T-helper 2 cell treated with Interferon-gamma antibody and Interleukin-4, amounts not matched to agents 5 μg/mL and 100 μg/mL, for 36 hours (primary cell): ENCODE measurements around the gene UBE2K.
"Not testable (repeated sequence)": the region's sequence is repeated elsewhere in the genome, so short reads cannot be mapped to it uniquely, and the experiment has no call there.

Experiments
- DNase-seq: peaks from one replicate; pipeline ENCODE4 v3.0.0; 2021; ENCODE audit warnings: low spot score
- H3K27ac Mint-ChIP-seq: one replicate; pipeline ENCODE4 v1.8.0; 2021; ENCODE audit warnings: mild to moderate bottlenecking, mixed read lengths
- H3K27me3 Mint-ChIP-seq: one replicate; pipeline ENCODE4 v1.8.0; 2021; ENCODE audit warnings: low read depth, mixed read lengths
- H3K36me3 Mint-ChIP-seq: one replicate; pipeline ENCODE4 v1.8.0; 2021; ENCODE audit warnings: low read depth, mixed read lengths
- H3K4me1 Mint-ChIP-seq: one replicate; pipeline ENCODE4 v1.8.0; 2021; ENCODE audit warnings: low read depth, mixed read lengths
- H3K4me3 Mint-ChIP-seq: one replicate; pipeline ENCODE4 v1.8.0; 2022; ENCODE audit warnings: mild to moderate bottlenecking, moderate library complexity, mixed read lengths
- H3K9me3 Mint-ChIP-seq: one replicate; pipeline ENCODE4 v1.8.0; 2021; ENCODE audit warnings: mixed read lengths

UBE2K gene

DNA sequence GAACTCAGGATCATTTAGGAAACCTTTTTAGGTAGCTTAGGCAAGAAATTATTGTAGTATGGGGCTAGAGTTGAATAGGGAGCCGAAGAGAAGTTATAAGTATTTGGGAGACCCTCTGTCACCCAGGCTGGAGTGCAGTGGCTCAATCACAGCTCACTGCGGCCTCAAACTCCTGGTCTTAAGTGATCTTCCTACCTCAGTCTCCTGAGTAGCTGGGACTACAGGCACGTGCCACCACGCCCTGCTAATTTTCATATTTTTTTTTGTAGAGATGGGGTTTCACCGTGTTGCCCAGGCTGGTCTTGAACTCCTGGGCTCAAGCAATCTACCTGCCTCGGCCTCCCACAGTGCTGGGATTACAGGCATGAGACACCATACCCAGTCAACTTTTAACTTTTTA lies 23.3 kb downstream of the UBE2K start:
- not testable (repeated sequence) for H3K27me3 Mint-ChIP-seq, H3K9me3 Mint-ChIP-seq, DNase-seq, H3K4me3 Mint-ChIP-seq, H3K27ac Mint-ChIP-seq
- Mint-ChIP-seq H3K4me1 (peaks cover 24% of the 10 kb centered on the region), H3K36me3 (peaks cover 17% of the 10 kb centered on the region)

DNA sequence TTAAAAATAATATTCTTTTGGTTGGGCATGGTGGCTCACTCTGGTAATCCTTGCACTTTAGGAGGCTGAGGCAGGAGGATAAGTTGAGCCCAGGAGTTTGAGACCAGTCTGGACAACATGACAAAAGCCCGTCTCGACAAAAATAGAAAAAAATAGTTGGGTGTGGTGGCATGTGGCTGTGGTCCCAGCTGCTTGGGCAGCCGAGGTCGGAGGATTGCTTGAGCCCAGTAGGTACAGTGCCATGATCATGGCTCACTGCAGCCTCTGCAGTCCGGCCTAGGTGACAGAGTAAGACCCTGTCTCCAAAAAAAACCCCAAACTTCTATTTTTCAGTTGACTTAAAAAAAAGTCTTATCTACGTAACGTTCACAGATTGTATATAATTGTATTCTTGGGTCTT lies 23.9 kb downstream of the UBE2K start:
- H3K4me3 Mint-ChIP-seq = no peak overlapping the region
- no peaks in the 10 kb centered on the region for H3K27me3 Mint-ChIP-seq
- peaks cover 20% of the 10 kb centered on the region for H3K36me3 Mint-ChIP-seq
- no peak for DNase-seq
- H3K4me1 Mint-ChIP-seq = peaks cover 27% of the 10 kb centered on the region
- H3K9me3 Mint-ChIP-seq = no peaks in the 10 kb centered on the region
- H3K27ac Mint-ChIP-seq = no peak overlapping the region

DNA sequence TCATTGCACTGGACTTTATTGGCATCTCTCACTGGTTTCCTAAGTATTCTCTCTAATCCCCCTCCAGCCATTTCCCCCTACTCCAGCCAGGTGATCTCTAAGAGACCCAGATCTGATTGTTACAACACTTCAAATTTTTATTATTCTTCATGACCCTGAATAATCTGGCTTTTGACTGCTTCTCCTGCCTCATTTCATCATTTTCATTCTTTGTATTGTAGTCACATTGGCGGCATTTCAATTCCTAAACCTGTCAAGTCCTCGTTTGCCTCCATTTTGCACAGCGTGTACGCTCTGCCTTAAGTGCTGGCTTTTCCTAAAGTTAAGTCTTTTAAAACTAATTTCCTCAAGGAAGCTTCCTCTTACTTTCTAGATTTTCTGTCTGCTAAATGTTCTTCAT lies 31.6 kb downstream of the UBE2K start:
- Mint-ChIP-seq H3K4me3 (no peak overlapping the region), H3K27me3 (no peaks in the 10 kb centered on the region), H3K27ac (peak overlapping the region; percentile 17), H3K9me3 (no peaks in the 10 kb centered on the region), H3K4me1 (peaks cover 15% of the 10 kb centered on the region), H3K36me3 (peaks cover 10% of the 10 kb centered on the region)
- no peak for DNase-seq

DNA sequence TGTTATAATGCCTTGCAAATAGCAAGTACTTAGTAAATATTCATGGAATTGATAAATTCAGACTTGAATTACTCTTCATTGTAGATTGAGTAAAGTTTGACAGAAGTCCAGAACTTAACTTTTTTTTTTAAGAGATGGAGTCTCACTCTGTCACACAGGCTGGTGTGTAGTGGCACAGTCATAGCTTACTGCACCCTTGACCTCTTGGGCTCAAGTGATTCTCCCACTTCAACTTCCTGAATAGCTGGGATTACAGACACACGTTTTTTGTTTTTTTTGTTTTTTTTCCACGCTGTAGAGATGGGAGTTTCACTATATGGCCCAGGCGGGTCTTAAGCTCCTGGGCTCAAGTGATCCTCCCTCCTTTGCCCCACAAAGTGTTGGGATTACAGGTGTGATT lies 32.1 kb downstream of the UBE2K start:
- Mint-ChIP-seq H3K4me1 (peaks cover 15% of the 10 kb centered on the region), H3K4me3 (no peak overlapping the region), H3K36me3 (peaks cover 14% of the 10 kb centered on the region), H3K27me3 (no peaks in the 10 kb centered on the region), H3K9me3 (no peaks in the 10 kb centered on the region), H3K27ac (no peak overlapping the region)
- DNase-seq = no peak

DNA sequence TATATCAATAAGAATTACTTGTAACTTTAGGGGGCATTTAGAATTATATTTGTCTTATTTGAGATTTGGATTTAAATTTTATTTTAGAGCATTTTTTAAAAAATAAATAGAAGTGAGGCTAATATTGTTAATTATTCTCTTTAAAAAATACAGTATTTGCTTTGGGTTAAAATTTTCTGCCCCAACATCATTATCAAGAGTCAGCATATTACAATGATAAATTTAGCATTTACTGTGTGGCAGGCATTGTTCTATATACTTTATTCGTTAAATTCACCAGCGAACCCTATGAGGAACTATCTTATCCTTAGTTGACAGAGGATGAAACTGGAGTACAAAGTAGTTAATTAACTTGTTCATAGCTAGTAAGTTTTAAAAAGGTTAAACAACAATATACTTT lies 34.0 kb downstream of the UBE2K start:
- Mint-ChIP-seq H3K36me3 (peaks cover 9% of the 10 kb centered on the region), H3K27ac (no peak overlapping the region), H3K4me3 (no peak overlapping the region), H3K27me3 (no peaks in the 10 kb centered on the region), H3K4me1 (peaks cover 11% of the 10 kb centered on the region), H3K9me3 (no peaks in the 10 kb centered on the region)
- DNase-seq = no peak

DNA sequence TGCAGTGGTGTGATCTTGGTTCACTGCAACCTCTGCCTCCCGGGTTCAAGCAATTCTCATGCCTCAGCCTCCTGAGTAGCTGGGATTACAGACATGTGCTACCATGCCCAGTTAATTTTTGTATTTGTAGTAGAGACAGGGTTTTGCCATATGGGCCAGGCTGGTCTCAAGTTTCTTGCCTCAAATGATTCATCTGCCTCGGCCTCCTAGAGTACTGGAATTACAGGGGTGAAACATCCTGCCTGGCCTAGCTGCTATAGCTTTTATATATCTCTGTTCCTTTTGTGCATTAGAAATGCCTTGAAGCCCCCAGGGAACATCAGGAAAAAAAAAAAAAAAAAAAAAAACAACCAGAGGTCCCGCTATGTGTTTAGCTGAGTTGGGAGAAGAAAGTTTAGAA lies 34.8 kb downstream of the UBE2K start:
- no peaks in the 10 kb centered on the region for H3K27me3 Mint-ChIP-seq

DNA sequence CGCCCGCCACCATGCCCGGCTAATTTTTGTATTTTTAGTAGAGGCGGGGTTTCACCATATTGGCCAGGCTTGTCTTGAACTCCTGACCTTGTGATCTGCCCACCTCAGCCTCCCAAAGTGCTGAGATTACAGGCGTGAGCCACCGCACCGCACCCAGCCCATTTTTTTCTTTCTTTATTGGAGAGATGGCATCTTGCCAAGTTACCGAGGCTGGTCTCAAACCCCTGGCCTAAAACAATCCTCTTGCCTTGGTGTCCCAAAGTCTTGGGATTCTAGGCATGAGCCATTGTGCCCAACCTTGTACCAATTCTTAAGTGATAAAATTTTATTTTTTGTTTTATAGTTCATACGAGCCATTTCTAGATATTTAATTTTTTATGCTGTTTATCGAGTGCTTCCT lies 41.7 kb downstream of the UBE2K start:
- not testable (repeated sequence) for H3K27ac Mint-ChIP-seq, H3K9me3 Mint-ChIP-seq, H3K27me3 Mint-ChIP-seq, H3K4me3 Mint-ChIP-seq, DNase-seq, H3K4me1 Mint-ChIP-seq
- peaks cover 13% of the 10 kb centered on the region for H3K36me3 Mint-ChIP-seq

More for the DNA sequence above, 34.8 kb downstream of the UBE2K start:
- H3K4me3 Mint-ChIP-seq = no peak overlapping the region
- peaks cover 8% of the 10 kb centered on the region for H3K36me3 Mint-ChIP-seq
- H3K27ac Mint-ChIP-seq = no peak overlapping the region
- DNase-seq = no peak
- peaks cover 11% of the 10 kb centered on the region for H3K4me1 Mint-ChIP-seq
- no peaks in the 10 kb centered on the region for H3K9me3 Mint-ChIP-seq

DNA sequence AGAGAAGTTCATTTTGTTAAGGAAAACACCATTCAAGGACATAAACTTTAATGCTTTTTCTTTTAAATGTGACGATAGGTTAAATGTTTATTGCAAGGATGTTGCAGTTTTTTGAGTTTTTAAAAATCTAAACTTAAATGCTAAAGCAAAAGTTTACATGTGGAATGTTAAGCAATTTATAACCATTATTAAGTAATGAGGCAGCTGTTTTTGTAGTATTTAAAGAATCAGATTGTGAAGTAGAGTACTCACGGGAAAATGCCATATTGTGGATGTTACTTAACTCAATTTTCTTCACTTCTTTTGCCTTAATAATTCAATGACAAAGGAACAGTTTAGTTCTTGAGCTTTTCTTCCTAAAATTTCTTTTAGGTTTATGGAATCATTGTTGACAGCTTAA lies 43.5 kb downstream of the UBE2K start:
- no peaks in the 10 kb centered on the region for H3K9me3 Mint-ChIP-seq
- H3K27ac Mint-ChIP-seq = no peak overlapping the region
- peaks cover 13% of the 10 kb centered on the region for H3K36me3 Mint-ChIP-seq
- DNase-seq = no peak
- peaks cover 3% of the 10 kb centered on the region for H3K4me1 Mint-ChIP-seq
- no peak overlapping the region for H3K4me3 Mint-ChIP-seq
- H3K27me3 Mint-ChIP-seq = no peaks in the 10 kb centered on the region

DNA sequence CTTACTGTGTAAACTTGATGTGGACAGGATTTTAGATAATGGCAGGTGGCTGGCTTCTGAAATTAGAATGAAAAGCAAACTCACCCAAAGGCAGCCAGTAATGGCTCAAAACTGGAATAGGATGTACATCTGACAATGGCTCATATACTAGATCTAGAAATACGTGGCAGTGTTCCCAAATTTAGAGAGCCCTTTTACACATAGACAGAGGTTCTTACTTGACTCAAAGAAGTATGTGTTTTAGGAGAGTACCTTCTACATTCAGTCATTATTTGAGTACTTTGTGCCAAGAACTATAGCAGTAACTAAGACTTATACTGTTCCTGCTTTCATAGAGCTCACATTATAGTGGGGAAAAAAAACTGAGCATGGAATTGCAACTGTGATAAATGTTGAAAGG lies 48.0 kb downstream of the UBE2K start:
- peaks cover 23% of the 10 kb centered on the region for H3K36me3 Mint-ChIP-seq
- H3K27ac Mint-ChIP-seq = no peak overlapping the region
- peaks cover 5% of the 10 kb centered on the region for H3K4me1 Mint-ChIP-seq
- no peaks in the 10 kb centered on the region for H3K27me3 Mint-ChIP-seq
- no peak for DNase-seq
- H3K9me3 Mint-ChIP-seq = no peaks in the 10 kb centered on the region
- no peak overlapping the region for H3K4me3 Mint-ChIP-seq

DNA sequence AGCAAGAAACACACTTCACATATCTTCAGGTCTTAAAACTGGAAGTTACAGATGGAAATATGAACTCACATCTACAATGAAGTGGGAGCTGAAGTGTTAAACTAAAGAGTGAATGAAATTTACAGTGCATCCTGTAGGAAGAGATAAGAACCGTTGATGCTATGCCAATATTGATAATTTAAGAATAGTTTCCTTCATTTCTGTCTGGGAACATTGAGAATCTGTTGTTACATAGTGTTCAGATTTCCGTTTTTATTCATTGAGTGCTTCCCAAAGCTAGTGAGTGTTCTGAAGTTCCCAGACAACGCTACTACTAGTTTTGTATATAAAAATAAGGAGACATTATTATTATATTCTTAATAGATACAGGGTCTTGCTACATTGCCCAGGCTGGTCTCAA lies 52.3 kb downstream of the UBE2K start:
- no peak for DNase-seq
- Mint-ChIP-seq H3K9me3 (no peaks in the 10 kb centered on the region), H3K27ac (no peak overlapping the region), H3K4me3 (no peak overlapping the region), H3K27me3 (no peaks in the 10 kb centered on the region), H3K4me1 (peaks cover 10% of the 10 kb centered on the region), H3K36me3 (peaks cover 31% of the 10 kb centered on the region)

DNA sequence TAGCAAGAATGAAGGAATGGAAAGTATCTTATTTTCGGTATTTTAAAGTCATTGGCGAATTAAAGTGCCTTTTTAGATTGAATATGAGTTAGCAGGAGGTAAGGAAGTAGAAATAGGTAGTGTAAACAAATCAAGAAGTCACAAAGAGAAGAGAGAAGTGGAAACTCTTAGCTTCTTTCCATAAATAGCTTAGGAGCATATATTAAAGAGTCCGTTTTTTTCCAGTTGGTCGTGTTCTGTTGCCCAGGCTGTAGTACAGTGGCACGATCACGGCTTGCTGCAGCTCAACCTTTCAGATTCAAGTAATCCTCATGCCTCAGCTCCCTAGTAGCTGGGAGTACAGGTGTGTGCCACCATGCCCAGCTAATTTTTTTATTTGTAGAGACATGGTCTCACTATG lies 56.4 kb downstream of the UBE2K start:
- Mint-ChIP-seq H3K9me3 (no peaks in the 10 kb centered on the region), H3K27ac (no peak overlapping the region), H3K4me3 (no peak overlapping the region), H3K36me3 (peaks cover 35% of the 10 kb centered on the region), H3K4me1 (peaks cover 5% of the 10 kb centered on the region), H3K27me3 (no peaks in the 10 kb centered on the region)
- DNase-seq = no peak

DNA sequence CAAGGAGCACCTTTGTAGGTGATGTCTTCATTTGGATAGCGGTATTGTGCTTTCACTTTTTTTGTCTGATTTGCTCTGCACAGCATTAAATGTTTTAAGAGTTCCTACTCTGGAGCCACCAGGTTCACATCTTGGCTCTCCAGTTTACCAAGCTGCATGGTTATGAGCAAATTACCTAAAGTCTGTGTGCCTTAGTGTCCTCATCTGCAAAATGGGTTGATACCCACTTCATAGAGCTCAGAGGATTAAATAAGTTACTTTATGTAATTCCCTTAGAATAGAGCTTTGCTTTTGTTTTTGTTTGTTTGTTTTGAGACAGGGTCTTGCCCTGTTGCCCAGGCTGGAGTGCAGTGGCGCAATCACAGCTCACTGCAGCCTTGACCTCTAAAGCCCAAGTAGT lies 58.2 kb downstream of the UBE2K start:
- Mint-ChIP-seq H3K4me3 (no peak overlapping the region), H3K27ac (no peak overlapping the region), H3K4me1 (peaks cover 5% of the 10 kb centered on the region), H3K9me3 (no peaks in the 10 kb centered on the region), H3K27me3 (no peaks in the 10 kb centered on the region), H3K36me3 (peaks cover 34% of the 10 kb centered on the region)
- DNase-seq = no peak

DNA sequence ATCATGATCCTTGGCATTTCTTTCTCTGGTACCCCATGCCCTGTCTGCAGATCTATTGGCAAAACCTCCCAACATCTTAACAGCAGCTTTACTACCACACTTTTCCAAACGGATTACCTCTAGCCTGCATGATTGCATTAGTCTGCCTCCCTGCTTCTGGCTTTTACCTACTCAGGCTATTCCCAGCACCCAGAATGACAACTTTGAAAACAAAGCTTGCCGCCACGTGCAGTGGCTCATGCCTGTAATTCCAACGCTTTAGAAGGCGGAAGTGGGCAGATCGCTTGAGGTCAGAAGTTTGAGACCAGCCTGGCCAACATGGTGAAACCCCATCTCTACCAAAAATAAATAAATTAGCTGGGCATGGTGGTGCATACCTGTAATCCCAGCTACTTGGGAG lies 60.2 kb downstream of the UBE2K start:
- no peaks in the 10 kb centered on the region for H3K27me3 Mint-ChIP-seq
- DNase-seq = no peak
- peaks cover 4% of the 10 kb centered on the region for H3K4me1 Mint-ChIP-seq
- no peak overlapping the region for H3K4me3 Mint-ChIP-seq
- no peak overlapping the region for H3K27ac Mint-ChIP-seq
- H3K9me3 Mint-ChIP-seq = no peaks in the 10 kb centered on the region
- H3K36me3 Mint-ChIP-seq = peaks cover 40% of the 10 kb centered on the region

DNA sequence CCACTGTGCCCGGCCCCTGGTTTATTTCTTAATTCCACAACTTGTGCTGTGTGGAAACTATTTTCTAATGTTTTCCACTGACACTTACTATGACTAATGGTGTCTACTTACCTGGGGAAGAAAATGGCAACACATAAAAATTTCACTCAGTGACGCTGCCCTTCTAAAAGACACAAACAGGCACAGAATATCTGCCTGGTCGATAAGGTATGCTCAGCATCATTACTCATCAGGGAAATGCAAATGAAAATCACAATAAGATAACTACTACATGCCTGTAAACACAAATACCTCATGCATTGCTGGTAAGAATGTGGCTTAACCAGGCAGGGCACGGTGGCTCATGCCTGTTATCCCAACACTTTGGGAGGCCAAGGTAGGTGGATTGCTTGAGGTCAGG lies 61.6 kb downstream of the UBE2K start:
- Mint-ChIP-seq H3K27ac (no peak overlapping the region), H3K4me1 (no peaks in the 10 kb centered on the region), H3K36me3 (peaks cover 45% of the 10 kb centered on the region), H3K27me3 (no peaks in the 10 kb centered on the region), H3K4me3 (no peak overlapping the region), H3K9me3 (no peaks in the 10 kb centered on the region)
- no peak for DNase-seq

DNA sequence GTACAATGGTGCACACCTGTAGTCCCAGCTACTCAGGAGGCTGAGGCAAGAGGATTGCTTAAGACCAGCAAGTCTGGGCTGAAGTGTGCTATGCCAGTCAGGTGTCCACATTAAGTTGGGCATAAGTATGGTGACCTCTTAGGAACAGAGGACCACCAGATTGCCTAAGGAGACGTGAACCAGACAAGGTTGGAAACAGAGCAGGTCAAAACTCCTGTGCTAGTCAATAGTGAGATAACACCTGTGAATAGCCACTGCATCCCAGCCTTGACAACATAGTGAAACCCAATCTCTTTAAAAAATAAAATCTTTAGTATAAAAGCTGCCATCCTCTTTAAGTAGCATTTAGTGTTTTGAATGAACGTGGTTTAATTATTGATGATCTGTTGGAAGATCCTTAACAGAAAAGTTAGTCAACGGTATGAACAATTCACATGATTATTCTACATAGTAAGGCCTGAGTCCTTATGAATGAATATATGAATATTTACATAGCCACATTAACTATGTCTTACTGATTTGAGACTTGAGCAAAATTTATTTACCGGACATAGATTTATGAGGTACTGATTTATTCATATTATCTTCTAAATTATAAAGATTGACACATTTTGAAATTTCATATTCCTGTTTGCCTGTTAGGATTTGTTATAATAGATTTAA lies 63.2 kb downstream of the UBE2K start:
- no peaks in the 10 kb centered on the region for H3K4me1 Mint-ChIP-seq
- H3K27ac Mint-ChIP-seq = no peak overlapping the region
- no peaks in the 10 kb centered on the region for H3K27me3 Mint-ChIP-seq
- H3K4me3 Mint-ChIP-seq = no peak overlapping the region
- DNase-seq = no peak
- H3K9me3 Mint-ChIP-seq = no peaks in the 10 kb centered on the region
- peaks cover 45% of the 10 kb centered on the region for H3K36me3 Mint-ChIP-seq
